22Rv1 (cell line): ENCODE measurements around the gene KIF26B.

ENCODE experiments used
- CTCF ChIP-seq: fragments of 450-650 bp; IDR thresholded peaks from 2 replicates; pipeline ENCODE4 v1.5.1; 2017; ENCODE audit warnings: mild to moderate bottlenecking
- ZFX ChIP-seq: fragments of 450-650 bp; IDR thresholded peaks from 2 replicates; pipeline ENCODE4 v1.6.1; 2017; ENCODE audit warnings: antibody characterized with exemption, borderline replicate concordance

DNA sequence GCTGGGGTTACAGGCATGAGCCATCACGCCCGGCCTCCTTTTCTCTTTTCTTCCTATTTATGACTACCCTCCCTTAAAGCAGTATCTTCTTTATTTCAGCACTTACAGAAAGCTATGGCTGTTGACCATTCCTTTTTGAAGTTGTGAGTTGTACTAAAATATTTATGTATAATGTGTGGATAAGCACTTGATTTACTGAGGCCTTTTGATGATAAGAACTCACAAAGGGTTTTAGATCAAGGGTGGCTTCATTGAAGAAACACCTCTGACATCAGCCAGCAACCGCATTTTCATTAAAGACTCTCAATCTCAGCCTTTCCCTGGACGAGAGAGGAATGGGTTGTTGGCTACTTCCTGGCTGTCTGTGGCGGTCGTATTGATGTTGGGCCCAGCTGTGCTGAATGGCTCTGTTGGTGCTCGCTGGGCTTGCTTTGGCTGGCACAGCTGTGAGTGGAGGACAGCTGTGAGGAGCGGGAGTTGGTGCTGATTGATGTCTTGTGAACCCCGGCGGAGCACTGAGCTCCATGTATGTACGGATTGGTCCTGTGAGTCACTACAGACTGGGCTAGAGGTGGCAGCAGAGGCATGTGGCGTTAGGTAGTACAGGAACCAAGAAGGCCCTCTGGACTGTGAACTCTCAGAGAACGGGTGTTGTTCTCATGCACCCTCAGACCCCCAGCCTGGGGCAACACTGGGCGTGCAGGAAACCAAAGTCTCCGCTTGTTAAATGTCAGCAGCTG, 208.8 kb downstream of the KIF26B start:
- TF ChIP-seq CTCF, result no peak
- no peak for TF ChIP-seq ZFX
